ENCODE data around the gene TSSK6.

TSSK6 gene

DNA sequence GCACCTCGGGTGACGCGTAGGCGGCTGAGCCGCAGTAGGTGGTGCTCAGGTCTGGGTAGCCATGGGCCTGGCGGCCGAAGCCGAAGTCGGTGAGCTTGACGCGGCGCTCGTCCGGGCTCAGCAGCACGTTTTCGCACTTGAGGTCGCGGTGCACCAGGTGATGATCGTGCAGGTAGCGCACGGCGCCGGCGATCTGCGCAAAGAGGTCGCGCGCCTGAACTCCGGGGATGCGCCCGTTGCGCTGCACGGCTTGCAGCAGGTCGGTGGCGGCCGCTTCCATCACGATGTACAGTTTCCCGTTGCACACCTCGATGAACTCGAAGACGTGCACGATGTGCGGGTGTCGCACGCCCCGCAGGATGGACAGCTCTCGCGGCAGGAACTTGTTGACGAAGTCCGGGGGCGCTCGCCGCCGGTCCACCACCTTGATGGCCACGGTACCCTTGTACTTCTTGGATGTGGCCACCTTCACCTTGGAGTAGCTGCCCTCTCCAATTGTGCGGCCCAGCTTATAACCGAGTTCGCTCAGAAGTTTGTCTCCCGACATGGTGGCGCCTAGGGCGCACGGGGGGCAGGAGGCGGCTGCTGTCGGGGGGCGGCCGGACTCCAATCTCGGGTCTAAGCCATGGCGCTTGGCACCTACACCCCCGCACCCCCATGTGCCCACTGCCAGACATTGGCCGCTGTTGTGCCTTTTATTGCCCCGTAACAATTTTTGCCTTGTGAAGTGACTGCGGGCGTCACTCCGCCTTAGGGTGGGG is at the start of gene TSSK6:
Gene TSSK6 (minus strand): TSS at position 668 of the 761 bp plus-strand sequence. CDS start 121 bp downstream, at position 547.
- no peak for DNase-seq (ENCODE audit: low spot score)

DNA sequence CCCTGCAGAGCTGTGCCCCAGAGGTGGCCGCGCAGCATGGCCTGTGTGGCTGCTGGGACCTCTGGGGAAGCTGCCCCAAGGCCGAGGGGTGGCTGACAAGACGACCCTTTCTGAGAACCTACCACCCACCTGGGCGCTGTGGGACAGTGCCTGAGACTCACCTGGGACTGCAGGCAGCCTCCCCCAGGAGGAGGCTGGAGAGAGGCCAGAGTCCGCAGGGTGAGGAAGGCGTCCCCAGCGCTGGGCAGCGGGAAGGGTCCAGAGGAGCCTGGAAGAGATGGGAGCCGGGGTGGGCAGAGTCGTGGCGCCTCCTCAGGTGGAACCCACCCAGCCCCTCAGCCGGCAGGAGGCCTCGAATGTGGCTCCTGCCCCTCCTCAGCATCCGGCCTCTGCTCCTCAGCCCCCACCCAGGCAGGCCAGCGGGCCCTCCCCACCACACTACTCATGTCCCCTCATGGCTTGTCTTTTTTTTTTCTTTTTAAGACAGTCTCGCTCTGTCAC is 48.0 kb upstream of the TSSK6 start:
- DNase-seq (ENCODE audit: low spot score) = no peak

DNA sequence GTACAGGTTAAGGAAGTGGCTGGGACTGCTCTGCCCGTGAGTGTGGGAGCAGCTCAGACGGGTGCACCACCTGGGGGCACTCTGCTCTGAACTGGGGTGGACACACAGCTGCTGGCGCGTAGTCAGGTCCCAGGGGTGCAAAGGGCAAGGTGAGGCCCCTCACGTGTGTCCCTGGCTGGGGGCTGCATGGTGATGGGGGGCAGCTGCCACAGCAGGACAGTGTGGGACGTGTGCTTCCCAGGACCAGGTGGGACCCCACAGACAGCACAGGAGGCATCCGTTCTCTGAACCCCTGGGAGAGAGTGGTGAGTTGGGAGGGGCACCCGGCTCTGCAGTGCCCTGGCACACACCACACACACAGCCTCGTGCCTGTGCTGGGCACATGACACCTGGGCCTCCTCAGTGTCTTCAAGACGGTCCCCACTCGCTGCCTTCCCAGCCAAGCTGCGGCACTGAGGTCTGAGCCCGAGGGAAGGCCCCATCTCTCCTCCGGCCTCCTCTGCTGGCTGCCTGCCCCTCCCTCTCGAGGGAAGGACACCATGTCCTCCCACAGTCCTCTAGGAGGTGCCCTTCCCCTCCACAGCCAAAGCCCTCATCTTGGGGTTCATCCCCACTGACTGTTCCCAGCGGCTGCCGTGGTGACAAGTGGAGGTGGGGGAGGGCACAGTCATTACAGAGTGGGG is 47.5 kb upstream of the TSSK6 start:
- DNase-seq (ENCODE audit: low spot score) = no peak

DNA sequence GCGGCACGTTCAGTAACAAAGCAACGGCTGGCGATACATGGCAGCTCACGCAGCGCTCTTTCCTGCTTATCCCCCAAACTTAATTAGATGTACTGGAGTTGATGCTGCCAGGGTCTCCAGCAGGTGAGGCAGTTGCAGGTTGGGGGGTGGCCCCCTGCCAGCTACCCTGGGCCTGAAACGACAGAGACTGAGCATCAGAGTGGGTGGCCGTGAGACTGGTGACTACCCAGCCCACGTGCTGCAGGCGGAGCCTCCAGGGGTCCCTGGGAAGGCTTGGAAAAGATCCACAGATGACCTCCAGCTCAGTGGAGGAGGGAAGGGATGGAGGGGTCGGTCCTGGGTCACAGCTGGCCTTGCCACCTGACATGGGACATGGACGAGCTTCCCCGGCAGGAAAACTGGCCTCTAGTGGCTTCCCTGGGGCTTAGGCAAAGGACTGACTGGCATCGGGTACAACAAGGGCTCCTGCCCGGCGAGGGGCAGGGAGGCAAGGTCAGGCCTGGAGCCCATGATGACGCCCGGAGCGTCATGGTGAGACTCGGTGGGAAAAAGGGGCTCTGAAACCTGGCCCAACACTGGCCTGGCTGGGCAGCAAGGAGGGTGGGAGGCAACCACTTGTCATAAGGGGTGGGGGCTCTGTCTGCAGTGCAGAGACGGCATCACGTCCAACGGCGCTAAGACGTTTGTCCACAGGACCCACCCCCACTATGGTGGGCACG is 46.8 kb upstream of the TSSK6 start:
- no peak for DNase-seq (ENCODE audit: low spot score)

DNA sequence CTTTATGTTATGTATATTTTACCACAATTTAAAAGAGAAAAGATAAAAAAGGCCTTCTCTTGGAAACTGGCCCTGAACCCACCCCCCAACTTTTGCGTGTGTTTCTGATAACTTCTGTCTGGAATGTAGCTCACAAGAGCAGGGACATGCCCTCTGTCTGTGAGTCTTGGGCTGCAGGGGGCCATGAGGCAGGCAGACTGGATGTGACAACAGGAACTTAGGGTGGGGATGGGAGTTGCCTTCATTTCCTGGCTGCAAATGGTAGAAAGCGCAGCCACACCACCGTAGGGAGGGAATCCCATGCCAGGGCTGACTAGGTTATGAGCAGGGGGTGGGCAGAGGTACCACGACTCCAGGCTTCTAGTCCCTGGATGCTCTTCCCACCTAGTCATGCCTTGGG is 44.6 kb upstream of the TSSK6 start:
- DNase-seq (ENCODE audit: low spot score) = no peak

DNA sequence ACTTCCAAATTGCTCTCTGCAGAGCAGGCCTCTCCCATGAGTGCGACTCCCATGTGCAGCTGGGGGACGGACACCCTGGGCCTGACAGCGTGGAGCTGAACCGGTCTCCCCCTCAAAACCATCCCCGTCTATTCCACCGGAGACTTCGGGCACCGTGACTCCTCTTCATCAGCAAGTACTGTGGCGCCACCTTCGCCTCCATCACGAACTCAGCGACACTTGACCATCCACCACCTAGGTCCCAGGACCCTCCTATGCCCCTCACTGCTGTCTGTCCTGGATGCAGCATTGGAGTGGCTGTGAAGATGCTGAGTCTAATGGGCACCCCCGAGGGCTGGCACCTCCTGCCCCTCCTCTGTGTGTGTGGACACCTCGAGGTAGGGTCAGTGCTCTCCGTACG is 43.3 kb upstream of the TSSK6 start:
- no peak for DNase-seq (ENCODE audit: low spot score)

DNA sequence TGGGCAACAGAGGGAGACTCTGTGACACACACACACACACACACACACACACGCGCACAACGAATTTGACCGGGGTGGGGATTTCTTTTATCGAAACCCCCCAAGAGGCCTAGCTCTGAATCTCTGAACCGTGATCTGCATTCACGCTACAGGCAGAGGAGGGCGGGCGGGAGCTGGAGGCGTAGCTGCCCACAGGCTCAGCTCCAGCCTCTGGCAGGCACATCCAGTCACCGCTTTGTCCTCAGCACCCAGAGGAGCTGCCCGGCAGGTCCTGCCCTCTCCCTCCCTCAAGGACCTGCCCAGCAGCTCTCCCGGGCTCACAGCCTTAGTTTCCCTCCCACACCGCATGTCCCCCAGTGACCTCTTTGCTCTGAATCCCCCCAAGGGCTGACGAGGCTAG is 42.7 kb upstream of the TSSK6 start:
- no peak for DNase-seq (ENCODE audit: low spot score)

DNA sequence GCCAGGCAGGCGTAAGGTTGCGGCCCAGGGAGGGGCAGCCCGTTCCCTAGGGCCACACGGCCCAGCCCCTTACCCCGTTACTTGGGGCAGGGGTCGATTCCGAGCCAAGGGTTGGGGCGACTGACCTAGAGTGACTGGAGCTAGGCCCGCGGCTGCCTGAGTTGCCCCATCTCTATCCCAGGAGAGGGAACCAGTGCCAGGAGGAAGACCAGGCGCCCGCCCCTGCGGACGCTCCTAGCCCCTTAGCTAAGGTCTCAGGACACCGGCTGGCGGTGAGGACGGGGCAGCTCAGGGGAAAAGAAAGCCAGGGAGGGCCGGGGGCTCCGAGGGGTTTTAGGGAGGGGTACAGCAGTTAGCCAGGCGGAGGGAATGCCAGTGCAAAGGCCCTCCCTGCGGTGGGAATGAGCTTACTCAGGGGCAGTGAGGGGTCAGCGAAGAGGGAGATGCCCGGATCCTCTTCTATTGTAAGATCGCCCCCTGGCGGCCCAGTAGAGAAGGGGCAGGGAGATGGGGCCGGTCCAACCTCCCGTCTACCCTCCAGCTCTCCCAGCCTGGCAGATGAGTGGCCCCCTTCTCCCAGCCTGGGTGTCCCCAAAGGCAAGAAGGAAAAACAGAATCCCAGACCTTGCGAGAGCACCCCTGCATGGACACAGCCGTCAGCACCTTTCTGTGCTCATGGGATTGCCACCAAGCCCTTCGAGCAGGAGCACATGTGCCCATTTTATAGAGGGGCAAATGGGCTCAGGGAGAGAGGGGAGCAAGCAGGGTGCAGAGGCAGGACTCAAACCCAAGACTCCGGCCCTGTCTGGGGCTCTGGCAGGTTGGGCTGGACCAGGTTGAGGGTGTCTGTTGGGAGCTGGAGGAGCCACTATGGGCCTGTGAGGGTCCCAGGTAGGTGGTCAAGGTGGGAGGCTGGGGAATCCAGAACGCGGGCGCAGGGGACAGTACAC is 39.0 kb upstream of the TSSK6 start:
- DNase-seq (ENCODE audit: low spot score) = peak; percentile 34

DNA sequence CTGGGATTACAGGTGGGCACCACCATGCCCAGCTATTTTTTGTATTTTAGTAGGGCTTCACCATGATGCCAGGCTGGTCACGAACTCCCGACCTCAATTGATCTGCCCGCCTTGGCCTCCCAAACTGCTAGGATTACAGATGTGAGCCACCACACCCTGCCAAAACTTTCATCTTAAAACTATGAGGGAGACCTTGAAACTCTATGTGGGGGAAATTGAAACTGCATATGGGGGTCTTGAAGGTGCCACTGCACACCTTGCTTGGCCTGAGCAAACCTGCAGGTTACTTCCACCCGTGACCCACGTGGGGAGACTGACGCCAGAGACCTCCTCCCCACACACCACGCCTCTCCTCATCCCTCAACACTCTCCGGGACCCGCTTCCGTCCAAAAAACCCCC is 38.3 kb upstream of the TSSK6 start:
- DNase-seq (ENCODE audit: low spot score) = no peak

DNA sequence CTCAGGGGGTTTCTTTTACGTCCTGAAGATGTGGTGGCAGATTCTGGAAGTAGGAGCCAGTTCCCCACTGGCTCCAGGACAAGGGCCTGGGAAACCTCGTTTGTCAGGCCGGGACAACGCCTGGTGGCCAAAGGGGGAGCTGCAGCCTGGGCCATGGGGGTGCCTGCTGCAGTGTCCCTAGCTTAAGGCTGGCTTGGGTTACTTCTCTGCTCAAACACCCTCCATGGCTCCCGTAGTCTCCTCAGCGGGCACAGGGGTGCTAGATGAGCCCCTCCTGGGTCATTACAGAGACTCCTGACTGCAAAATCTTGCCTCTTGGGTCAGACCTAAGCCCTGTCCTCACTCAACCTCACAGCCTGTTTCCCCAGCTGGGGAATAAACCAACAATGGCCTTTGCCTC is 37.5 kb upstream of the TSSK6 start:
- no peak for DNase-seq (ENCODE audit: low spot score)

DNA sequence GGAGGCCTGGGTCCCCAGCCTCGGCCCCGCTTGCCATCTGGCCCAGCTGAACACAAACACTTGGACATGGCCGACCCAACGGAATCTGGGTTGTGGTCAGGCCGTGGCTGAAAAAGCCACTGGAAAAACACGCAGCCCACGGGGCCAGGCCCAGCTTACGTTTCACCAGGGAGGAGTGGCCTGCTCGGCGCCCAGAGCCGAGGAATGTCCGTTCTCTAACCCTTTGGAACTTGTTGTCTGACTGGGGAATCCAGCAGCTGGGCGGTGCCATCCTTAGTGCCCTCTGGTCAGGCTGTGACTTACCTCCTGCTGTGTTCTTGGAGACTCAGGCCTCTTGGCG is 36.5 kb upstream of the TSSK6 start:
- DNase-seq (ENCODE audit: low spot score) = no peak

DNA sequence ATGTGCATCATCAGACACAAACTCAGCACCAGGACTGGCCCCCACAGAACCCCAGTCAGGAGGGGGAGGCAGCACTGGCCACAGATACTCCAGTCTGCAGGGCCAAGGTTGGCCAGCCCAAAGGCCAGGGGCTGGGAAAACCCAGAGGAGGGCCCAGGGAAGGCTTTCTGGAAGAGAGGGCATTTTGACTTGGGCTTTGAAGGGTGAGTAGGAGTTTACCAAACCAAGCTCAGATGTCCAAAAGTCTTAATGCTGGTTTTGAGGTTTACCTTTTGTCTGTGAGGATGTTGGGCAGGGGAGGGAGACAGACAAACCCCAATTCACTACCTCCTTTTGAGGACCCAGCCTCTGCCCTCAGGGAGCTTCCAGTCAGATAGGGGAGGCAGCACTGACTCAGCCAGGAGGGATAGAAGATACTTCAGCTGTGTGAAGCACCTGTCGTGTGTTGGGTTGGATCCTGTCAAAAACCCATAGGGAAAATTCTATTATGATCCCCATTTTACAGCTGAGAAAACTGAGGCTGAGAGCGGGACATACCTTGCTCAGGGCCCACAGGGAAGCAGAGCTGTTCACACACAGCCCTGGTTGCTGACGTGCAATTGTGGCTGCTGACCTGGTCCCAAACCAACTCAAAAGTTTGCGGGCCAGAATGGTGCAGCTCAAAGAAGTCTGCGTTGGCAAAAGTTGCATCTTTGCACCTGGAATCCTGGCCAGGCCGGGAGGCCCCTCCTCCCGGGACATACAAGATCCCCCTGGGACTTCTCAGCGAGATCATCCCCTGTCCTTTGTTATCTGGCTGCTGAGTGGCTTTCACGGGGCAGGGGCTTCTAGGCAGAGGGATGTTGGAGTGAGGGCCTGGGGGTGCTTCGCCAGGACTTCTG is 35.9 kb upstream of the TSSK6 start:
- DNase-seq (ENCODE audit: low spot score) = no peak

DNA sequence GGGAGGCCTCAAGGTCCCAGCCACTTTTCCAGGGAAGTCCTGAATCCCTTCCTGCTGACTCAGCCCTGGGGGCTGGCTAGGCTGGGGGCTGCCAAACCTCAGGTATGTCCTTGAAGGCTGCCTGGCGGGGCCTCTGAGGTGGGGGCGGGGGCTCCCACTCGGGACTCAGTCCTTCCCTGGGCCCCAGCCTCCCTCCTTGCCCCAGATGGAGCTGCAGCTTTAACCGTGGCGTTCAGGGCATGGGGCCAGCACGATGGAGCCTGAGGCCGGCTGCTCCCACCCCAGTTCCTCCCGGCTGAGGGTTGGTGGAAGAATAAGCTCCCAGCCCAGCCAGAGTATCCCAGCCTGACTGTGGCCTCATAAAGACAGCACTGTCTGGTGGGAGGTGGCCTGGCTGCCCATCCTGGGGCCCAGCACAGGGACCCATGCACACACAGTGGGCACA is 35.2 kb upstream of the TSSK6 start:
- no peak for DNase-seq (ENCODE audit: low spot score)

DNA sequence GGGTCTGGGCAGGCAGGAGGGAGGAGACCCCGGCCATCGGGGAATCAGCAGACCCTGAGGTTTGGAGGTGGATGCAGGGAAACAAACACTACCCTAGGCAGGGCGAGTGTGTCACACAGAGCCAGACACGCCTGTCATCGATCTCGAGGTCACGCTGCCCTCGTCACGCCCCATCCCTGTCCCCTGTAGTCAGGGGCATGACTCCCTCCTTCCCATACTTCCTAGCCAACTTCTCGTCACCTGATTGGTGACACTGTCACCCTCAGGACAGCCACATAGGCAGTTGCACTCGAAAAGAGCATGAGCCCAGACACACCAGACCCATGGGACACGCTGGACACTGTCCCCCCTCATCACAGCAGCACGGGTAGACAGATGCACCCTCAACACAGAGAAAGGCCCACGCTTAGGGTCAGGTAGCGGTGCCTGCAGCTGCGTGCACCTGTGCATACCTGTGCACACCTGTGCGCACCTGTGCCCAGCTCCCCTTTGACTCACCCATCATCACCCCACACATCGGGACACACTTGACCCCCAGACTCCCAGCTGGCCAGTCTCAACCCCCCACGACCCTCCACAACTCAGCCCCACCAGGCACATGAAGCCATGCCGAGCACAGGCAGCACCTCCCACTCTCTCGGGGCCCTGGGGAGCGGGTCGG is 34.6 kb upstream of the TSSK6 start:
- DNase-seq (ENCODE audit: low spot score) = no peak

DNA sequence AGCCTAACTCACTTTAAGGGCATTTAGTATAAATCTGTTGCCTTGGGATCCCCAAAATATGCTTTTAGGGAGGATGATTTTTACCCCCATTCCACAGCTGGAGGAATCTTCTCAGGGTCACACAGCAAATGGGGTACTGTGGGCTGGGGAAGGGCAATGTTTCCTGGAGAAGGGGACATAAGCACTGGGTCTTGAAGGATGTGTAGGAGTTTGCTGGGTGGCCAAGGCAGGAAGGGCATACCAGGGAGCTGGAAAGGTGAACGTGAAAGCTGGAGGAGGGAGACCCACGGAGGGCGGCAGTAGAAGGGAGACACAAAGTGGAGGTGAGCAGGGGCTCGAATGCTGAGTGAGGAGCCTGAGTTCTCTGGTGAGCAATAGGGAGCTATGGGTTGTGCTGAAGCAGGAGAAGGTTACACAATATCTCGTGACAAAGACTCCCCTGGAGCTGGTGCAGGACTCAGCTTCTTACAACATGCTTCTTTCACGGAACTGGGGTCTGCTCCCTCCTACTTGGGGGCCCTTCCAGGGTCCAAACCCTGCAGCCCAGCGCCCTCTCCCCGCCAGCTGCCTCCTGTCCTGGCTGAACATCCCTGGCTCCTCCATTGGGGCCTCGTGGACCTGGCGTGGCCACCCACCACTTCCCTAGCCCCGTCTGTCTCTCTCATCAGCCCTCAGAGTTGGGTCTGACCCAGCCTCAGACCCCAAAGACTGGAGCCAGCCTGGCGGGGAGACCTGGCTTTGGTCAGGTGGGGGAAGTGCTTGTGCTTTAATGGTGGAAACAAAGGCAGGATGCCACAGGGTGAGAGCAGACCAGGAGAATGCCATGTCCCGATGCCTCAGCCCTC is 33.8 kb upstream of the TSSK6 start:
- no peak for DNase-seq (ENCODE audit: low spot score)

DNA sequence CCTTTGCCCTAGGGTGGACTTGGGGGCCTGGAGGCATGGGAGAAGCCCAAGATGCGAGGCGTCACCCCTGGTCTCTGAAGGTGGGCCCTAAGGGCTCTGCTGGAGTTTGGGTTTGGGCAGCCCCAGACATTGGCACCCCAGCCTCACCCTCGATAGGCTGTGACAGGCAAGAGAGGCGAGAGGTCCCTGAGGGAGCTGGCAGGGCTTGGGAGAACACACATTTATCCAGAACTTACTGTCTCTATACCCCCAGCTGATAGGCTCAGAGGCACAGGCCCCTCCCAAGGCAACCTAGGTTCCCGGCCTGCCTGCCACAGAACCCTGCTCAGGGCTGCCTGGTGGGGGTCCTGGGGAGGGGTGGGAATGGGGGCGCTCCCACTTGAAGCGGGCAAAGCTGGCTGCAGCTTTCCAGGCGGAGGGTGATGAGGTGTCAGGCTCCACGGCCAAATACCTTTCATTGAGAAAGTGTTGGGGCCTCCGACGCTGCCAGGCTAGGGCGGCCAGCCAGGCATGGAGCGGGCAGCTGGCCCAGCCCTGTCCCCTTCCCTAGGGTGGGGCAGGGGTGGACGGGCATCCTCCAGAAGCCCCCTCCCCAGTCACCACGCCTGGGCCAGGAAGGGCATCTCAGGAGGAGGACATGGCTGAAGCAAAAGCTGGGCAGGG is 32.5 kb upstream of the TSSK6 start:
- no peak for DNase-seq (ENCODE audit: low spot score)

DNA sequence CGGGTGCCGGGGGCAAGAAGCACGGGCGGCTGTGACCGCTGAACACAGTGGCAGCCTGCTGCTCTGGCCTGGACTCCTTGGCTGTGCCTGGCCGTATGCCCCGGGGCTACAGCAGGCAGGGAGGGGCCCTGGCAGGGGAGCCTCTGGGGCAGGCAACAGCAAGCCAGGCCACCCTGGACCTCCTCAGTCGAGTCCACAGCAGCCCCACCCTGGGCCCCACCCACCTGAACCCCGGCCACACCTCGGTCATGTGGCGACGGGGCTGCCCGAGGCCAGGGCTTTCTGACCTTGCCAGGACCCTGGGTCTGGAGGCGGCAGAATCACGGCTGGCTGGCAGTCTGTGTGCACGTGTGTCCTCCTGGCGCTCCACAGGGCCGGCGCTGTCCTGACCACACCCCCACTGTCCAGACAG is 31.4 kb upstream of the TSSK6 start:
- no peak for DNase-seq (ENCODE audit: low spot score)

DNA sequence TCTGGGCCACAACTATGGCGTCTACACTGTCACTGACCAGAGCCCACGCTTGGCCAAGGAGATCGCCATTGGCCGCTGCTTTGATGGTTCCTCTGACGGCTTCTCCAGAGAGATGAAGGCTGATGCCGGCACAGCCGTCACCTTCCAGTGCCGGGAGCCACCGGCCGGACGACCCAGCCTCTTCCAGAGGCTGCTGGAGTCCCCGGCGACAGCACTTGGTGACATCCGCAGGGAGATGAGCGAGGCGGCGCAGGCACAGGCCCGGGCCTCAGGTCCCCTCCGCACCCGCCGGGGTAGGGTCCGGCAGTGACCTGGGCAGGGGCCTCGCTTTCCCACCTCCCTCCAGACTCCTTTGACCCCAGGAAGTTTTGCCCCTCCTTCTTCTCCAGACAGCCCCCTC is 30.4 kb upstream of the TSSK6 start:
- no peak for DNase-seq (ENCODE audit: low spot score)

Data from kidney capillary endothelial cell (primary cell).